Peyer's patch (tissue), 4 donors: Measurements from ENCODE around the gene PCED1B. TPM values are rescaled to one million over a fixed set of nuclear protein-coding genes. Genes with fewer than 3 reads are reported as not detected.
"Not testable (repeated sequence)": the region's sequence is repeated elsewhere in the genome, so short reads cannot be mapped to it uniquely, and the experiment has no call there.

Experiments used
- DNase-seq, 3 donors: peaks; one replicate each; pipeline ENCODE4 v3.0.0-alpha.2; 2017 to 2019
- H3K27ac ChIP-seq, 4 donors: fragments of 200-600 bp; sonication (generic); one replicate each; pipeline ENCODE4 v1.5.1; 2016 to 2019
- H3K27me3 ChIP-seq, 2 donors: fragments of 200-600 bp; sonication (generic); one replicate each; pipeline ENCODE4 v1.5.1; 2019
- H3K36me3 ChIP-seq, 3 donors: fragments of 200-600 bp; sonication (generic); one replicate each; pipeline ENCODE4 v1.5.1; 2016 to 2019
- H3K4me1 ChIP-seq, 4 donors: fragments of 200-600 bp; sonication (generic); one replicate each; pipeline ENCODE4 v1.5.1; 2016 to 2019
- H3K4me3 ChIP-seq, 4 donors: fragments of 200-600 bp; sonication (generic); 1 replicate in 3 of 4; 2 replicates in 1 of 4; pipeline ENCODE4 v1.5.1; 2016 to 2019; ENCODE audit warnings: mild to moderate bottlenecking in 1 of 4
- H3K9me3 ChIP-seq, 4 donors: fragments of 200-600 bp; sonication (generic); one replicate each; pipeline ENCODE4 v1.5.1; 2016 to 2019; ENCODE audit warnings: mild to moderate bottlenecking in 1 of 4
- POLR2A ChIP-seq, 2 donors: fragments of 450-650 bp; IDR thresholded peaks; one replicate each; pipeline ENCODE4 v1.5.1; 2017; ENCODE audit warnings: antibody characterized with exemption in 2 of 2, mild to moderate bottlenecking in 2 of 2, moderate library complexity in 2 of 2
- total RNA-seq, 4 donors: library from RNA; depleted of rRNA; stranded (reverse); fragments of >200 nt; gene quantifications; one replicate each; pipeline ENCODE4 v1.1.0, GENCODE V29; 2016
- TF ChIP-seq, protein P1 (sequence below), 6 experiments: fragments of 450-650 bp in 4 of 6; fragments of 200-600 bp in 2 of 6; sonication (generic) in 1 of 6; IDR thresholded peaks; one replicate each; pipeline ENCODE4 v1.5.1; 2017 to 2019; ENCODE audit warnings: antibody characterized with exemption in 6 of 6, mild to moderate bottlenecking in 3 of 6, moderate library complexity in 1 of 6

Gene PCED1B
- total RNA-seq, 4 donors from 2014 or later: 1.9 to 11.6 (median 2.3) TPM; not detected in 1

DNA sequence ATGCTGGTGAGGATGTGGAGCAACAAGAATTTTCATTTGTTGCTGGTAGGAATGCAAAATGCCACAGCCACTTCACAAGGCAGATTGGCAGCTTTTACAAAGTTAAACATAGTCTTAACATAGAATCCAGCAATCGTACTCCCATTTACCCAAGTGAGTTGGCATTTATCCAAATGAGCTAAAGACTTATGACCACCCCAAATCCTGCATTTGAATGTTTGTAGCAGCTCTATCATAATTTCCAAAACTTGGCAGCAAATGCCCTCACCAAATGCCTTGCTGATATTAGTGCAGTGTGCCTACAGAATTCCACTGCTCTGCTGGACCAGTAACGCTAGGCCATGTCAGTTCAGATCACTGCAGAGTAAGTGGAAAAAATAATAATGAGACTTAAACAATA, 121.0 kb downstream of the PCED1B start:
- H3K36me3 ChIP-seq: no peaks in the 10 kb centered on the region
- no peak for DNase-seq
- H3K4me3 ChIP-seq: no peak overlapping the region
- H3K4me1 ChIP-seq: no peaks in the 10 kb centered on the region
- TF ChIP-seq POLR2A (IDR thresholded peaks at IDR 0.05): no peak
- no peaks in the 10 kb centered on the region for H3K27me3 ChIP-seq
- H3K9me3 ChIP-seq: no peaks in the 10 kb centered on the region
- no peak overlapping the region for H3K27ac ChIP-seq

DNA sequence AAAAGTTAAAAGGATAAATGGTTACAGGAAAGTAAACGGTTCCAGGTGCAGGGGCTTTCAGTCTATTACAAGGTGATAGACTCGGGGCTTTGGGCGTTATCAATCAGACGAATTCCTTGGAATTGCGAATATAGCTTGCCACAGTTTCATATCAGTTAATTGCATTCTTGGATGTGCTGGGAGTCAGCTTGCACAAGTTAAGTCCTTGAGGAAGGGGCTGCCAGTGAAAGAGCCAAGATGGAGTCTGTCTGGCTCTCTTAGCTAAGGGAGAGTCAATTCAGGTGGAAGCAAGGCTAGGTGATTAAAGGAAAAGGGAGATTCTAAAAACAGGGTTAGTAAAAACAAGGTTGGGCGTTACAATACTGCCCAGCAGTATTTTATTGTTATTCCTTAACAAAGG, 121.8 kb downstream of the PCED1B start:
- not testable (repeated sequence) for H3K27ac ChIP-seq, H3K4me3 ChIP-seq, H3K9me3 ChIP-seq, H3K4me1 ChIP-seq, H3K36me3 ChIP-seq, H3K27me3 ChIP-seq, DNase-seq

DNA sequence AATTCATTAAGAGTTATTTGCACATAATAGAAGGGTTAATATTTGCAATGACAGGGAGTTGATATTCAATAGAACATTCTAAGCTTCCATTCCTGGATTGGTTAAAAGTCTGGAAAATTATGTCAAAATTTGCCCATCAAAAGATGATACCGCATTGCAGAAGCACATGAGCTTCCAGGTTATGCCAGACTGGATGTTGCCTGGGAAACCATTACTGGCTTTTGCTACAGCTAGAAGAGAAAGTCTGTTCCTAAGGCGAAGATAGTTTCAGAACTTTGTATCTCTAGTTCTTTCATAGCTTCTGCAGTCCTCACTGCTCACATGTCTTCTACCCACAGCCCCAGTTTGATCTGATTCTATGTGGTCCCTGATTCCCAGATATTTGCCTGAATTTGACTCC, 122.8 kb downstream of the PCED1B start:
- Histone ChIP-seq H3K9me3 (no peaks in the 10 kb centered on the region), H3K27ac (no peak overlapping the region), H3K4me3 (no peak overlapping the region), H3K4me1 (peaks cover 0 to 8% (median 5%) of the 10 kb centered on the region in 4 donors), H3K27me3 (no peaks in the 10 kb centered on the region), H3K36me3 (no peaks in the 10 kb centered on the region)
- TF ChIP-seq POLR2A (IDR thresholded peaks at IDR 0.05): no peak
- TF ChIP-seq, protein P1, sequence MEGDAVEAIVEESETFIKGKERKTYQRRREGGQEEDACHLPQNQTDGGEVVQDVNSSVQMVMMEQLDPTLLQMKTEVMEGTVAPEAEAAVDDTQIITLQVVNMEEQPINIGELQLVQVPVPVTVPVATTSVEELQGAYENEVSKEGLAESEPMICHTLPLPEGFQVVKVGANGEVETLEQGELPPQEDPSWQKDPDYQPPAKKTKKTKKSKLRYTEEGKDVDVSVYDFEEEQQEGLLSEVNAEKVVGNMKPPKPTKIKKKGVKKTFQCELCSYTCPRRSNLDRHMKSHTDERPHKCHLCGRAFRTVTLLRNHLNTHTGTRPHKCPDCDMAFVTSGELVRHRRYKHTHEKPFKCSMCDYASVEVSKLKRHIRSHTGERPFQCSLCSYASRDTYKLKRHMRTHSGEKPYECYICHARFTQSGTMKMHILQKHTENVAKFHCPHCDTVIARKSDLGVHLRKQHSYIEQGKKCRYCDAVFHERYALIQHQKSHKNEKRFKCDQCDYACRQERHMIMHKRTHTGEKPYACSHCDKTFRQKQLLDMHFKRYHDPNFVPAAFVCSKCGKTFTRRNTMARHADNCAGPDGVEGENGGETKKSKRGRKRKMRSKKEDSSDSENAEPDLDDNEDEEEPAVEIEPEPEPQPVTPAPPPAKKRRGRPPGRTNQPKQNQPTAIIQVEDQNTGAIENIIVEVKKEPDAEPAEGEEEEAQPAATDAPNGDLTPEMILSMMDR (IDR thresholded peaks at IDR 0.05): no peak
- no peak for DNase-seq

DNA sequence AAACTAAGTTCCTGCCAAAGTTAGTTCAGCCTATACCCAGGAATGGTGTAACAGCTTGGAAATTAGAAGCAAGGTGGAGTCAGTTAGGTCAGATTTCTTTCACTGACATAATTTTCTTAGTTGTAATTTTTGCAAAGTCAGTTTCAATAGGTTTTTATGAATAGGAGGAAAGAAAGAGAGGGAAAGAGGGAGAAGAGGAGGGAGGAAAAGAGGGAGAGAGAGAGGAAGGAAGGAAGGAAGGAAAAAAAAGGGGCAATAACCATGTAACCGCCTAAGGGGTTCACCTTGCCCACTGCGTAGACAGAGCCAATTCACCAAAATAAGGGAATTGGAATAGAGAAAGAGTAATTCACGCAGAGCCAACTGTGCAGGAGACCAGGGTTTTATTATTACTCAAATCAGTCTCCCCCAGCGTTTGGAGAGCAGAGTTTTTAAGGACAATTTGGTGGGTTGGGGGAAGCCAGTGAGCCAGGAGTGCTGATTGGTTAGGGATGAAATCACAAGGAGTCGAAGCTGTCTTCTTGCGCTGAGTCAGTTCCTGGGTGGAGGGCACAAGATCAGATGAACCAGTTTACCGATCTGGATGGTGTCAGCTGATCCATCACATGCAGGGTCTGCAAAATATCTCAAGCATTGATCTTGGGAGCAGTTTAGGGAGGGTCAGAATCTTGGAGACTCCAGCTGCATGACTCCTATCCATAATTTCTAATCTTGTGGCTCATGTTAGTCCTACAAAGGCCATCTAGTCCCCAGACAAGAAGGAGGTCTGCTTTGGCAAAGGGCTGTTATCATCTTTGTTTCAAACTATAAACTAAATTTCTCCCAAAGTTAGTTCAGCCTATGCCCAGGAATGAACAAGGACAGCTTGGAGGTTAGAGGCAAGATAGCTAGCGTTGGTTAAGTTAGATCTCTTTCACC, 126.4 kb downstream of the PCED1B start:
- H3K27ac ChIP-seq: peak overlapping the region in 1 of 4 donors; percentile 79
- no peaks in the 10 kb centered on the region for H3K27me3 ChIP-seq
- H3K4me3 ChIP-seq: no peak overlapping the region
- H3K36me3 ChIP-seq: no peaks in the 10 kb centered on the region
- TF ChIP-seq POLR2A (IDR thresholded peaks at IDR 0.05): no peak
- TF ChIP-seq, protein P1 (IDR thresholded peaks at IDR 0.05): no peak
- peaks cover 0 to 17% (median 10%) of the 10 kb centered on the region in 4 donors for H3K4me1 ChIP-seq
- no peak for DNase-seq
- no peaks in the 10 kb centered on the region for H3K9me3 ChIP-seq

DNA sequence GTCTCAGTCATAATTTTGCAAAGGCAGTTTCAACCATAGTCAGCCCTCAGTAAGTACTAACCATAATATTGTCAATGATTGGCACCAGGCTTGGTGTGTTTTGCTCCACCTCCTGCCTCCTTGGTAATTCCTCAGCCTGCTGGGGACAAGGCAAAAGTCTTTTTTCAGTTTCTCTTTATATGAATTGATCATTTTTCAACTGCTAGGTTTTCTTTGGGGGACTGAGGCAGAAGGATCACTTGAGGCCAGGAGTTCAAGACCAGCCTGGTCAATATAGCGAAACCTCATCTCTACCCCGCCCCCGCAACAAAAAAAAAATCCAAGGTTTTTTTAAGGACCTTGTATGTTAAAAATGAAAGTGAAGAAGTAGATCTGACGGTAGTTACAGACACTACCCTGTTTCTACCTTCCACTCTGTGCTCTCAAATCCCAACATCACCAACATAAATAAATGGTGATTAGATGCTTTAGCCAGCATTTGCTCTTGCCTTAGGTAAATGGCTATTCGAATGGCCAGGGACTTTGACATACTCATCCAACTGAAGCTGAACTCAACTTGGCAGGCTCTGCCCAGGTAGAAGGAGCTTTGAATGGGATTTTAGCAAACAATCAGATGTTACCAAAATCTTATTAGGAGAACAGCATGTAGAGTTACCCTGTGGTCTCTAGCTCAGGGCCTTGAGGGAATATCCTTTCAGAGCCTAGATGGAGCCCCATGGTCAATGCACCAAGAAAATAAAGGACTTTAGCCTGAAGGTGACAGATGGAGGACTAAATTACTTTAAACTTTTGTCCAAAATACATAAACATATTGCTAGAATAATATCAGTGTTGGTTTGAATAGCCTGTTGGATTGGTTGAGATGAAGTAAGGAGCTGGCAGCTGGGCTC, 127.3 kb downstream of the PCED1B start:
- TF ChIP-seq POLR2A (IDR thresholded peaks at IDR 0.05): no peak
- TF ChIP-seq, protein P1 (IDR thresholded peaks at IDR 0.05): no peak
- H3K9me3 ChIP-seq: no peaks in the 10 kb centered on the region
- no peaks in the 10 kb centered on the region for H3K27me3 ChIP-seq
- DNase-seq: no peak
- H3K36me3 ChIP-seq: no peaks in the 10 kb centered on the region
- H3K4me1 ChIP-seq: peaks cover 0 to 17% (median 10%) of the 10 kb centered on the region in 4 donors
- H3K27ac ChIP-seq: peak overlapping the region; percentile 41 to 79 (median 57)
- H3K4me3 ChIP-seq: no peak overlapping the region

DNA sequence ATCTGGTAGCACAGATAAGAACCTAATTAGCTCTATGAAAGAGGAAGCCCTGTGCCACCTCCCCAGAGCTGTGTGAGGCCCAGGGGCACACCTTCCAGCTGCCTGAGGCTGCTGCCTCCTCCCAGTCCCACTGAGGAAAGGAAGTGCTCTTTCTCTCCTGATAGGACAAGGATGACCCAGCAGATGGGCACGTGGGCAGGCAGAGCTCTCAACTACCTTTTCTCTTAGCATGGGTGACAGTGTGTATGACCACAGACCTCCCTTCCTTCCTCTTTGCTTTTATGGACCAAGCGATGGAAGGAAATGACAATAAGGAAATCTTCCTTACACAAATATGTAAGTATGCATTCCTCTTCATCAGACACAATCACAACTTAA, 127.9 kb downstream of the PCED1B start:
- Histone ChIP-seq H3K4me3 (no peak overlapping the region), H3K36me3 (no peaks in the 10 kb centered on the region), H3K27me3 (no peaks in the 10 kb centered on the region), H3K27ac (peak overlapping the region; percentile 41 to 79 (median 57)), H3K4me1 (peaks cover 0 to 17% (median 10%) of the 10 kb centered on the region in 4 donors), H3K9me3 (no peaks in the 10 kb centered on the region)
- TF ChIP-seq, protein P1 (IDR thresholded peaks at IDR 0.05): no peak
- TF ChIP-seq POLR2A (IDR thresholded peaks at IDR 0.05): no peak
- DNase-seq: peak in 2 of 3 donors; percentile 77 to 81
